Spleen (tissue), 11 donors: ENCODE results near the gene CLIP2. TPM values are rescaled to one million over a fixed set of nuclear protein-coding genes. Genes with fewer than 3 reads are reported as not detected.
"Not testable (repeated sequence)": the region's sequence is repeated elsewhere in the genome, so short reads cannot be mapped to it uniquely, and the experiment has no call there.

Experiments
- DNase-seq: peaks from one replicate; pipeline ENCODE4 v3.0.0-alpha.2; 2020
- H3K27ac ChIP-seq, 8 donors: fragments of 200-600 bp; sonication (generic) in 7 of 8; 1 replicate in 4 of 8; 2 replicates in 4 of 8; pipeline versions ENCODE4 v1.5.0 to v1.8.0; 2016 to 2021; ENCODE audit warnings: inconsistent platforms in 4 of 8, mild to moderate bottlenecking in 4 of 8, moderate library complexity in 1 of 8
- H3K27me3 ChIP-seq, 7 donors: fragments of 200-600 bp; sonication (generic) in 6 of 7; replicated peaks in 1 of 7; 1 replicate in 4 of 7; 2 replicates in 3 of 7; pipeline versions ENCODE4 v1.5.0 to v1.8.0; 2016 to 2021; ENCODE audit warnings: inconsistent platforms in 3 of 7, mild to moderate bottlenecking in 1 of 7
- H3K36me3 ChIP-seq, 6 donors: fragments of 200-600 bp; sonication (generic) in 5 of 6; 1 replicate in 4 of 6; 2 replicates in 2 of 6; pipeline versions ENCODE4 v1.5.0 to v1.8.0; 2016 to 2021; ENCODE audit warnings: inconsistent platforms in 2 of 6
- H3K4me1 ChIP-seq, 6 donors: fragments of 200-600 bp; sonication (generic) in 5 of 6; 1 replicate in 3 of 6; 2 replicates in 3 of 6; pipeline versions ENCODE4 v1.5.0 to v1.8.0; 2016 to 2021; ENCODE audit warnings: inconsistent platforms in 3 of 6
- H3K4me3 ChIP-seq, 8 donors: fragments of 200-600 bp; sonication (generic) in 7 of 8; 1 replicate in 4 of 8; 2 replicates in 4 of 8; pipeline versions ENCODE4 v1.5.0 to v1.8.0; 2016 to 2021; ENCODE audit warnings: inconsistent platforms in 4 of 8, mild to moderate bottlenecking in 4 of 8, moderate library complexity in 2 of 8
- H3K9me3 ChIP-seq, 8 donors: fragments of 200-600 bp; sonication (generic) in 7 of 8; 1 replicate in 4 of 8; 2 replicates in 4 of 8; pipeline versions ENCODE4 v1.5.0 to v1.8.0; 2016 to 2021; ENCODE audit warnings: inconsistent platforms in 4 of 8
- POLR2A ChIP-seq, 3 donors: fragments of 450-650 bp; IDR thresholded peaks; one replicate each; pipeline ENCODE4 v1.5.1; 2017; ENCODE audit warnings: antibody characterized with exemption in 3 of 3, mild to moderate bottlenecking in 1 of 3
- POLR2AphosphoS5 ChIP-seq, 3 donors: sonication (generic); formaldehyde crosslinking; IDR thresholded peaks; one replicate each; pipeline ENCODE4 v1.5.1; 2017; ENCODE audit warnings: antibody characterized with exemption in 3 of 3
- whole genome bisulfite sequencing, 5 donors: extraction: QIAGEN DNeasy Blood & Tissue Kit in 3 of 5; methylation state at CpG; one replicate each; pipeline versions ENCODE4 v1.1.5 to v1.1.7; 2013 to 2018; 5-methylcytosine and 5-hydroxymethylcytosine counted together
- intact Hi-C: fragments of 100-400 bp; cut with DNase I; formaldehyde crosslinking; loops from one replicate; pipeline ENCODE4 v1.15.0; 2023; ENCODE audit warnings: low total_unique reads
- polyA plus RNA-seq, 3 donors: library from polyadenylated mRNA; stranded (reverse); fragments of 200-250 nt; gene quantifications; one replicate each; pipeline ENCODE4 v1.2.1, GENCODE V29; 2013
- total RNA-seq, 7 donors: library from RNA; depleted of rRNA in 3 of 7; stranded (reverse); fragments of >200 nt in 3 of 7; fragmentation: NEBNext Ultra II Directional in 4 of 7; extraction: Animal tissue kit (Norgen Biotek cat#: 25700) in 4 of 7; gene quantifications; one replicate each; pipeline versions ENCODE4 v1.1.0 to v1.2.1, GENCODE V29; 2016 to 2021
- TF ChIP-seq, protein P1 (sequence below), 11 experiments: fragments of 200-600 bp in 7 of 11; fragments of 450-650 bp in 4 of 11; sonication (generic) in 4 of 11; IDR thresholded peaks in 8 of 11; conservative IDR thresholded peaks in 3 of 11; 1 replicate in 7 of 11; 2 replicates in 4 of 11; pipeline versions ENCODE4 v1.4.0 to v1.8.0; 2016 to 2021; ENCODE audit warnings: antibody characterized with exemption in 11 of 11, inconsistent platforms in 4 of 11, mild to moderate bottlenecking in 1 of 11
- donor health status: healthy with polysubstance abuse.
- donor health status: DM: no; HTN: no; CAD: no; lungs with moderate emphysema.
- donor health status: DM: no; HTN: no; CAD: no.
- donor health status: Bipolar disorder and iron deficiency.
- donor health status: healthy.
- donor health status: DM: no; HTN: no; CAD: no.
- donor health status: DM: yes; HTN: yes; CAD: no.

The CLIP2 gene
- total and polyA plus RNA-seq, 10 donors: 2.7 to 18.6 (median 16.9) TPM

DNA sequence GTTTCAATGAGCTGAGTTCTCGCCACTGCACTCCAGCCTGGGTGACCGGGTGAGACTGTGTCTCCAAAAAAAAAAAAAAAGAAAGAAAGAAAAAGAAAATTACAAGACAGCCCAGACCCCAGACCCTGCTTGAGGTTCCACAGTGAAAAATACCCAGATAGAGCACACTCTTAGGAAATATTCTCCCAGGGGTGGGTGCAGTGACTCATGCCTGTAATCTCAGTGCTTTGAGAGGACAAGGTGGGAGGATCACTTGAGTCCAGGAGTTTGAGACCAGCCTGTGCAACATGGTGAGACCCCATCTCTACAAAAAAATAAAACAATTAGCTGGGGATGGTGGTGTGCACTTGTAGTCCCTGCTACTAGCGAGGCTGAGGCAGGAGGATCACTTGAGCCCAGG lies 123.4 kb downstream of the CLIP2 start:
- no peaks in the 10 kb centered on the region for H3K27me3 ChIP-seq
- intact Hi-C loops: loop anchor here (10.0 kb wide), 1 partner anchor 632 kb away; no protein-coding TSS in a partner anchor
- H3K27ac ChIP-seq: no peak overlapping the region
- 79 to 94% (median 87%) methylated on average over 3 of the region's 3 CpGs for WGBS, 5 donors
- H3K4me3 ChIP-seq: no peak overlapping the region
- no peaks in the 10 kb centered on the region for H3K9me3 ChIP-seq
- TF ChIP-seq POLR2AphosphoS5 (IDR thresholded peaks at IDR 0.05): no peak
- TF ChIP-seq, protein P1, sequence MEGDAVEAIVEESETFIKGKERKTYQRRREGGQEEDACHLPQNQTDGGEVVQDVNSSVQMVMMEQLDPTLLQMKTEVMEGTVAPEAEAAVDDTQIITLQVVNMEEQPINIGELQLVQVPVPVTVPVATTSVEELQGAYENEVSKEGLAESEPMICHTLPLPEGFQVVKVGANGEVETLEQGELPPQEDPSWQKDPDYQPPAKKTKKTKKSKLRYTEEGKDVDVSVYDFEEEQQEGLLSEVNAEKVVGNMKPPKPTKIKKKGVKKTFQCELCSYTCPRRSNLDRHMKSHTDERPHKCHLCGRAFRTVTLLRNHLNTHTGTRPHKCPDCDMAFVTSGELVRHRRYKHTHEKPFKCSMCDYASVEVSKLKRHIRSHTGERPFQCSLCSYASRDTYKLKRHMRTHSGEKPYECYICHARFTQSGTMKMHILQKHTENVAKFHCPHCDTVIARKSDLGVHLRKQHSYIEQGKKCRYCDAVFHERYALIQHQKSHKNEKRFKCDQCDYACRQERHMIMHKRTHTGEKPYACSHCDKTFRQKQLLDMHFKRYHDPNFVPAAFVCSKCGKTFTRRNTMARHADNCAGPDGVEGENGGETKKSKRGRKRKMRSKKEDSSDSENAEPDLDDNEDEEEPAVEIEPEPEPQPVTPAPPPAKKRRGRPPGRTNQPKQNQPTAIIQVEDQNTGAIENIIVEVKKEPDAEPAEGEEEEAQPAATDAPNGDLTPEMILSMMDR (IDR thresholded peaks at IDR 0.05 in 8 of 11, conservative IDR thresholded peaks at IDR 0.05 in 3 of 11): no peak
- no peaks in the 10 kb centered on the region for H3K36me3 ChIP-seq
- no peak for DNase-seq
- H3K4me1 ChIP-seq: peaks cover 0 to 5% (median 2%) of the 10 kb centered on the region in 6 donors

DNA sequence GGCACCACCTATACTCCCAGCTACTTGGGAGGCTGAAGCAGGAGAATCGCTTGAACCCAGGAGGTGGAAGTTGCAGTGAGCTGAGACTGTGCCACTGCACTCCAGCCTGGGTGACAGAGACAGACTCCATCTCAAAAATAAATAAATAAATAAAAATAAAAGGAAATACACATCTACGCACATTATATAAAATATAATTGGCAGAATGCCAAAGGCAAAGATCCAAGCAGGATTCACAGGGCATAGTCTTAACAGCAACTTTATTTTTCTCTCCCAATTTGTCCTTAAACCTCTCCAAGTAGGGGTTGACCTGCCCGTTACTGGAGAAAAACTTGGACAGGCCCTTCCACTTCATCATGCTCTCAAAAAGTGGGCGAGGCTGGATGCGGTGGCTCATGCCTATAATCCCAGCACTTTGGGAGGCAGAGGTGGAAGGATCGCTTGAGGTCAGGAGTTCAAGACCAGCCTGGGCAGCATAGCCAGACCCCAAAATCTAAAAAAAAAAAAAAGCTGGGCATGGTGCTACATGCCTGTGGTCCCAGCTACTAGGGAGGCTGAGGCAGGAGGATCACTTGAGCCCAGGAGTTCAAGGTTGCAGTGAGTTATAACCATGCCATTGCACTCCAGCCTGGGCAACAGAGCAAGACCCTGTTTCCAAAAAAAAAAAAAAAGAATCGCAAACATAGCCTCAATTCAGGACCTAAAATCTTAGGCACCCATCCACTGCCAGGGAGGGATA lies 125.6 kb downstream of the CLIP2 start:
- H3K27ac ChIP-seq, H3K4me3 ChIP-seq, H3K27me3 ChIP-seq, H3K9me3 ChIP-seq, H3K4me1 ChIP-seq, H3K36me3 ChIP-seq, DNase-seq: not testable (repeated sequence)
- 87% methylated on average over 7 of the region's 7 CpGs; no CpG with 5 or more reads in 4 of the 5 donors for WGBS, 5 donors
- intact Hi-C loops: loop anchor here (5.0 to 10.0 kb wide), 2 partner anchors 153 to 630 kb away; no protein-coding TSS in a partner anchor

DNA sequence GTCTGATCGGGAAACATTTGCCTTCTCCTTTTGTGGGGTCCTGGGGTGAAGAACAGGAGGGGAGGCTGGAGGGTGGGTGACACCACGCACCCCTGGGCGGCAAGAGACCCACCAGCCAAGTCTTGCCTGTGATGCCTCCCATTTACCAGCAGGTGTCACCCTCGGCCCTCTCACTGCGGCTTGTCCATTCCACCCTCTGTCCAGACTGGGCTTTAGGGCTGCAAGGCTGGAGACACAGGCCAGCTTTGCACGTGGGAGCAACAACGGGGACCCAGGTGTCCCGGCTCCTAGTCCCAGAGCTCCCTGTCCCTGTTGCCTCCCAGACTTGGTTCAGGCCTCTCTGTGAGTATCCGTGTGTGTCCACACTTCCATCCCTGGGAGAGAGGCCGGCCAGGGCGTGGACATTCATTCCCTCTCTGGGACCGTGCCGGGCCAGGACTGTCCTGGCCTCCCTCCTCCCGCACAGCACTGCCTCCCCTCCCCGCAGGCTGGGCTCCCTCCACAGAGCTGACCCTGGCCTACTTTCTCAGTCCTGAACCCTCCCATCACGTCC lies 128.3 kb downstream of the CLIP2 start:
- no peaks in the 10 kb centered on the region for H3K27me3 ChIP-seq
- H3K4me3 ChIP-seq: no peak overlapping the region
- intact Hi-C loops: loop anchor here (5.0 to 10.0 kb wide), 2 partner anchors 150 to 627 kb away; no protein-coding TSS in a partner anchor
- peak; percentile 87 for DNase-seq
- TF ChIP-seq, protein P1 (IDR thresholded peaks at IDR 0.05 in 8 of 11, conservative IDR thresholded peaks at IDR 0.05 in 3 of 11): peak; percentile 85 to 95 (median 91)
- no peak for TF ChIP-seq POLR2A (IDR thresholded peaks at IDR 0.05)
- peak in 2 of 3 donors; percentile 41 for TF ChIP-seq POLR2AphosphoS5 (IDR thresholded peaks at IDR 0.05)
- no peaks in the 10 kb centered on the region for H3K36me3 ChIP-seq
- H3K9me3 ChIP-seq: no peaks in the 10 kb centered on the region
- H3K27ac ChIP-seq: no peak overlapping the region
- H3K4me1 ChIP-seq: peaks cover 0 to 5% (median 3%) of the 10 kb centered on the region in 6 donors
- 32 to 39% (median 34%) methylated on average over 9 to 16 of the region's 16 CpGs for WGBS, 5 donors

DNA sequence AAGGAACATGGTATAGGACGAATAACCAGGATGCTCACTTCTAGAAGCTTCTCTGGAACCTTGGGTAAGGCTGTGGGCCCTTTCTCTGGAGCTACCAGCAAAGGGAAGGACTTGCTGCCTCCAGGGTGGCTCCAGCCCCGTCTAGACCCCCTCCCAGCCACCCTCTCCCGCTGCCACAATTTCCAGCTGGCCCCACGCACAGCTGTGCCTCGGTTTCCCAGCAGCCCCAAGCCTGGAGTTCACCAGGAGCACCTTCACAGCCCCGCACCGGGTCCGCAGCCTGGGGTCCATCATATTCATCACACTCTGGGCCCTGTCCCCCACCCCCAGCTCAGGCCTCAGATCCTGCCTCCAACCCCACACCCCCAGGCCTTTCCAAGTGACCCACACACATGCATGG lies 128.9 kb downstream of the CLIP2 start:
- DNase-seq: no peak
- intact Hi-C loops: loop anchor here (5.0 to 10.0 kb wide), 2 partner anchors 149 to 627 kb away; no protein-coding TSS in a partner anchor
- WGBS, 5 donors: 73 to 83% (median 80%) methylated on average over 6 to 8 of the region's 8 CpGs

More for the DNA sequence above, 128.9 kb downstream of the CLIP2 start:
- peaks cover 0 to 5% (median 3%) of the 10 kb centered on the region in 6 donors for H3K4me1 ChIP-seq
- TF ChIP-seq POLR2A (IDR thresholded peaks at IDR 0.05) (no peak), POLR2AphosphoS5 (IDR thresholded peaks at IDR 0.05) (no peak)
- TF ChIP-seq, protein P1 (IDR thresholded peaks at IDR 0.05 in 8 of 11, conservative IDR thresholded peaks at IDR 0.05 in 3 of 11): no peak
- no peak overlapping the region for H3K27ac ChIP-seq
- H3K36me3 ChIP-seq: no peaks in the 10 kb centered on the region
- no peaks in the 10 kb centered on the region for H3K9me3 ChIP-seq
- no peak overlapping the region for H3K4me3 ChIP-seq
- H3K27me3 ChIP-seq: no peaks in the 10 kb centered on the region
